Ammon's horn (tissue), 1 donor: ENCODE measurements around the gene WDR37.
"Not testable (repeated sequence)": the region's sequence is repeated elsewhere in the genome, so short reads cannot be mapped to it uniquely, and the experiment has no call there.

Source experiments
- DNase-seq: peaks from one replicate; pipeline ENCODE4 v3.0.0-alpha.2; 2016; ENCODE audit warnings: low spot score

The WDR37 gene

GRCh38 chr10:1041514-1041913, 14.7 kb upstream of the WDR37 start:
- no peak for DNase-seq

GRCh38 chr10:1043532-1043995, 12.6 kb upstream of the WDR37 start:
- DNase-seq: peak; percentile 61

GRCh38 chr10:1044146-1044545, 12.0 kb upstream of the WDR37 start:
- no peak for DNase-seq

- no peak for DNase-seq
Observed at GRCh38 chr10:1044964-1045363, 11.2 kb upstream of the WDR37 start.

- no peak for DNase-seq
Observed at GRCh38 chr10:1045415-1045814, 10.8 kb upstream of the WDR37 start.

- DNase-seq: no peak
Observed at GRCh38 chr10:1047937-1048336, 8.2 kb upstream of the WDR37 start.

GRCh38 chr10:1048349-1048731, 7.8 kb upstream of the WDR37 start:
- DNase-seq: peak; percentile 57

GRCh38 chr10:1048732-1049424, 7.3 kb upstream of the WDR37 start, which contains the start of gene IDI1:
TSS of gene IDI1 (minus strand) at chr10:1049119. CDS start at chr10:1049003, 116 bp downstream.
- DNase-seq: peak; percentile 98

GRCh38 chr10:1049425-1049958, 6.7 kb upstream of the WDR37 start:
- no peak for DNase-seq

GRCh38 chr10:1050145-1050544, 6.0 kb upstream of the WDR37 start:
- DNase-seq: no peak

GRCh38 chr10:1050554-1050953, 5.6 kb upstream of the WDR37 start:
- DNase-seq: no peak

GRCh38 chr10:1054684-1055083, 1.5 kb upstream of the WDR37 start:
- DNase-seq: no peak

- no peak for DNase-seq
Observed at GRCh38 chr10:1057106-1057657, 997 bp downstream of the WDR37 start.

- DNase-seq: no peak
Observed at GRCh38 chr10:1058017-1058416, 1.8 kb downstream of the WDR37 start.

- DNase-seq: no peak
Observed at GRCh38 chr10:1059902-1060301, 3.7 kb downstream of the WDR37 start.

GRCh38 chr10:1061930-1062774, 6.0 kb downstream of the WDR37 start:
- no peak for DNase-seq

GRCh38 chr10:1063232-1063865, 7.2 kb downstream of the WDR37 start:
- no peak for DNase-seq

GRCh38 chr10:1064964-1065247, 8.7 kb downstream of the WDR37 start:
- no peak for DNase-seq

GRCh38 chr10:1066734-1067133, 10.5 kb downstream of the WDR37 start:
- not testable (repeated sequence) for DNase-seq

- no peak for DNase-seq
Observed at GRCh38 chr10:1068380-1069361, 12.5 kb downstream of the WDR37 start.

GRCh38 chr10:1070919-1071318, 14.7 kb downstream of the WDR37 start:
- no peak for DNase-seq
